ENCODE measurements around the gene BMP6. TPM values are rescaled to one million over a fixed set of nuclear protein-coding genes. Genes with fewer than 3 reads are reported as not detected.

Gene BMP6
- total RNA-seq, 1 donor from 2014 or later = 0.60 TPM

DNA sequence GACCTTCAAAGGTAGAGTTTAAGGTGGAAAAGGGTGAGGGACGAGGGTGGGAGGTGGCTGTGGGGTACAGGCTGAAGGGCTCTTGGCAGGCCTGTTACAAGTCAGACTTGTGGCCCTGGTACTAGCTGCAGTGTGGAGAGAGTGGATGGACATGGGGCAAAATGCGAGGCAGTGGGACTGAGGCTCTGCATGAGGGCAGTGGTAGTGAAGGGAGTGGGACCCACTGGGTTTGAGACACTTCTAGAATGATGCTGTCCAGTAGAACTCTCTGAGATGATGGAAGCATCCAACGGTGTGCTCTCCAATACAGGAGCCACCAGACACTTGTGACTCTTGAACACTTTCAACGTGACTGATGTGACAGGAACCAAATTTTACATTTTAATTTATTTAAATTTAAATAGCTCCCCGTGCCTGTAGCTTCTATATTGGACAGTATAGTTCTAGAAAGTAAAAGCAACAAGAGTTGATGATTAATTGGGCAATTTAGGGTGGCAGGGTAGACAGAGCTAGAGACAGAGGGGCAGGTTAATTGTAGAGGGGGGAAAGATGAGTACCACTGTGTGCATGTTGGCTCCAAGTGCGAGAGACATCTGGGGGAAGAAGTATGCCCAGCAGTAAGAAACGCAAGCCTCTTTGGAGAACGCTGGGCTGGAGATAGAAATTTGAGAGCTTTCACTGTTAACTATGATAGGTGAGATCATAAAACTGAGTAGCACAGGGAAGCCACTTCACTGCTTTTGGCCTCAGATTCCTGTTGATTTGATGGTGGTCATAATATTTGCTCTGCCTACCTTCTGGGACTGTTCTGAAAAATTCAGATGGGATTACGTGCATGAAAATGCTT, 107.2 kb downstream of the BMP6 start:
- ATAC-seq = no peak

DNA sequence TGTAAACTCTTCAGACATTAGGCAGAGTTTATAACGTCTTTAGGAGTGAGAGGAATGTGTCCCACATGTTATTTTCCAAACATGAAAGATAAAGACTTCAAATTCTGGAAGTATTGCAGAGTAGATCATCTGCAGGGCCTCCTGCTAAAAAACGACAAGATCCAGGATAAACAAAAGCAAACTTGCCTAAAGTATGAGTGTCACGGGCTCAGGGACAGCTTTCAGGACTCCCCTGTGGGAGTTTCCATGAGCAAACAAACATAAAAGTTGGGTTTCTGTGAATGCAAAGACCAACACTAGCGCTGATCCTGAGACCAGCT, 107.8 kb downstream of the BMP6 start:
- no peak for ATAC-seq

GRCh38 chr6:7836371-7837026, 110.6 kb downstream of the BMP6 start:
- ATAC-seq = no peak

DNA sequence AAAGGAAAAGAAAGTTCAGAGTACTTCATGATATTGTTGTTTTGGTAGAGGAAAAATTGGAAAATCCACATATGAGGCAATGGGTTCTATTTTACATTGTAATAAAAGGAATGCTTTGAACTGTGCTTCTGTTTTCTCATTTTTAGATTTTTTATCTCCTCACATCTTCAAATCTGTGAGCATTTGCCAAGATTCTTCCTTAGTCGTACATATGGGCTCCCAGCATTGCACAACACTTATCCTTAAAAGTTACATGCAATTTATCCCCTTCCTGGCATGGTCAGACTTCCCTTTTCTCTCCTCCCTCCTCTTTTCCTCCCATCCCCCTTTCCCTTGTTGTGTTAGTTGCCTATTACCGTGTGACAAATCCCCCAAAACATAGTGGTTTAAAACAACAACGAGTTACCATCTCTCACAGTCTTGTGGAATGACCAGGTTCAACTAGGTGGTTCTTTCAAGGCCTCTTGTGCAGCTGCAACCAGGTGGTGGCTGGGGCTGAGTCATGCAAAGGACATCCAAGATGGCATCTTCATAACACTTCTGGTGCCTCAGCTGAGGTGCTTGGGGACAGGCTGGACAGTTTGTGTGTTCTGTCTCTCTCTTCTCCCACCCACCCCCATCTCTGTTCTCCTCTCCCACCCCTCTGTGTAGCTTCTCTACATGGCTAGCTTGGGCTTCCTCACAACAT, 116.0 kb downstream of the BMP6 start:
- ATAC-seq = no peak

GRCh38 chr6:7846966-7847818, 121.3 kb downstream of the BMP6 start:
- no peak for ATAC-seq

- ATAC-seq = no peak
Measured at GRCh38 chr6:7848229-7848628, 122.3 kb downstream of the BMP6 start.

GRCh38 chr6:7851780-7852179, 125.9 kb downstream of the BMP6 start:
- ATAC-seq = no peak

GRCh38 chr6:7859591-7859990, 133.7 kb downstream of the BMP6 start:
- ATAC-seq = no peak

- ATAC-seq = no peak
Measured at GRCh38 chr6:7865781-7866180, 139.9 kb downstream of the BMP6 start.

DNA sequence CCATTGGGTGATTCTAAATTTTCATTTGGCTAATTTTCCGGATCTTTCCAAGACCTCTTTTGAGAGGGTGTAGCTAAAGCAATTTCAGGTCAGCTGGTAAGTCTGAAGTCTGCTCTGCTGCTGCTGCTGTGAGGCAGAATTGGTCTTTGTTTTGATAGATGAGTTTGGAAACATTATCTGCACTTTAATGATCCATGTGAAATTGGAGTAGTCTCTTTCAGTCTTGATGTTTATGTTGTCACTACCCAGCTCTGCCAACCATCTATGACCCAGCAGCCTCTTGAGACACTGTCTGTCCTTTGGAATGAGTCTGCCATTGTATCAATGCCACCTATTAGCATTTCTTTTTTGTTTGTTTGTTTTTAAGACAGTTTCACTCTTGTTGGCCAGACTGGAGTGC, 140.6 kb downstream of the BMP6 start:
- ATAC-seq = no peak

DNA sequence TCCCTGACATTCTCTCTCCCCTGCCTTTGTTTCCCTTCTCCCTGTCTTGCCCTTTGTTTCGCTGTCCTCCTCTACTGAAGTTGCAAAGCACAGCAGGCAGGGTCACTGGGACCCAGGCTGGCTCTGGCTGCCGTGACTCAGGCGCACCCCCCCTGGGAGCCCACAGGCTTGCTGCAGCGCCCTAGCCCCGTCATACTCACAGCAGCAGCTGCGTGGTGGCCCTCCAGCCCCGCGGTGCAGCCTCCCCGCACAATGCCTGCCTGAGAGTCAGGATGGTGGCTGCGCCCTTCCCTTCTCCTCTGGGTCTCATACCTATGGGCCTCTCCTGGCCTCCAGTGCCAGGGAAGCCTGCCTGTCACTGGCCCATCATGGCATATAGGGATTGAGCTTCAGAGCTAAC, 143.0 kb downstream of the BMP6 start:
- peak; percentile 22 for ATAC-seq

DNA sequence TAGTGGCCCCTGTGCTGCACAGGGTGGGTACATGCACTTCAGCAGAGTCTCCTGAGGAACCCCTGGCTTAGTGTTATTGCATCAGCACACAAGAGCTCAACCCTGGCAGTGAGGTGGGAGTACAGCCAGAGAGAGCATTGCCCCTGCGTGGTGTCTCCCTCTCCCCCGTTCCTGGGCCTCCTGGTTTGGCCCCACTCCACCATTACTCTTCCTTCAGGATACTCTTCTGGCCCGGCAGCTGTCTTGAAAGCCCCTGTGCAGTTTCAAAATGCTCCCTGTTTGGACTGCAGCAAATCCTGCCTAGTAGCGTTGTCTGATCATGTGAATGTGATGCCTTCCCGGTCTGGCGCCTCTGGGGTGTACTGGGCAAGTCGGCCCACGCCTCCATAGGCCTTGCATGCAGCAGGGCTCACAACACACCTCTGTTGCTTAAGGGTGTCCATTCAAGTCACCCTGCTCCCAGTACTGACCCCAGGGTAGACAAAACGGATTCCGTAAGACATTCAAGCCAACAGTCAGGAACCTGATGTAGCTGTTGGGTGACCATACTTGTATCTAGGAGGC, 152.6 kb downstream of the BMP6 start:
- ATAC-seq = peak; percentile 56

- no peak for ATAC-seq
Measured at GRCh38 chr6:7879043-7879442, 153.1 kb downstream of the BMP6 start.

DNA sequence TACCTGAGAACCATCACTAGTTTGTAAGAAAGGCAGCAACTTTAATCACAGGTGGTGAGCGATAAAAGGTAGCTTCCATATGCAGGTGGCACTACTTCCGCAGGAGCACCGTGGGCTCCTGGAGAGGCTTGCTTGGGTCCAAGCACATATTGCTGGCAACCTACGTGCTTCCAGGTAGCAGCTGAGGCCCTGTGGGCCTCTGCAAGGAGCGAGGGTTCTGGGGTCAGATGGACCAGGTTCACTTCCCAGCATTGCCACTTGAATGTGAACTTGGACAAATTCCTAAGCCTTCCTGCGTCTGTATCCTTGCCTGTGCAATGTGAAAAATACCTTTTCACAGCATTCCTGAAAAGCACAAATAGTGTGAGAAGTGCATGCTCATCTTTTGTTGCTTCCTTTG, 153.7 kb downstream of the BMP6 start:
- no peak for ATAC-seq

DNA sequence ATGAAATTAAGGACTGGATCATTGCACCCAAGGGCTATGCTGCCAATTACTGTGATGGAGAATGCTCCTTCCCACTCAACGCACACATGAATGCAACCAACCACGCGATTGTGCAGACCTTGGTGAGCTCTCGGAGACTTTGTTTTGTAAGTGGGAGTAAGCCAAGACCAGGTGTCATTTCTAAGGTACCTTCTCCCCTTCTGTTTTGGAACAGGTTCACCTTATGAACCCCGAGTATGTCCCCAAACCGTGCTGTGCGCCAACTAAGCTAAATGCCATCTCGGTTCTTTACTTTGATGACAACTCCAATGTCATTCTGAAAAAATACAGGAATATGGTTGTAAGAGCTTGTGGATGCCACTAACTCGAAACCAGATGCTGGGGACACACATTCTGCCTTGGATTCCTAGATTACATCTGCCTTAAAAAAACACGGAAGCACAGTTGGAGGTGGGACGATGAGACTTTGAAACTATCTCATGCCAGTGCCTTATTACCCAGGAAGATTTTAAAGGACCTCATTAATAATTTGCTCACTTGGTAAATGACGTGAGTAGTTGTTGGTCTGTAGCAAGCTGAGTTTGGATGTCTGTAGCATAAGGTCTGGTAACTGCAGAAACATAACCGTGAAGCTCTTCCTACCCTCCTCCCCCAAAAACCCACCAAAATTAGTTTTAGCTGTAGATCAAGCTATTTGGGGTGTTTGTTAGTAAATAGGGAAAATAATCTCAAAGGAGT, 154.2 kb downstream of the BMP6 start:
- ATAC-seq = no peak

DNA sequence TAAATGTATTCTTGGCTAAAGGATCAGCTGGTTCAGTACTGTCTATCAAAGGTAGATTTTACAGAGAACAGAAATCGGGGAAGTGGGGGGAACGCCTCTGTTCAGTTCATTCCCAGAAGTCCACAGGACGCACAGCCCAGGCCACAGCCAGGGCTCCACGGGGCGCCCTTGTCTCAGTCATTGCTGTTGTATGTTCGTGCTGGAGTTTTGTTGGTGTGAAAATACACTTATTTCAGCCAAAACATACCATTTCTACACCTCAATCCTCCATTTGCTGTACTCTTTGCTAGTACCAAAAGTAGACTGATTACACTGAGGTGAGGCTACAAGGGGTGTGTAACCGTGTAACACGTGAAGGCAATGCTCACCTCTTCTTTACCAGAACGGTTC, 154.8 kb downstream of the BMP6 start:
- no peak for ATAC-seq

- peak; percentile 30 for ATAC-seq
Measured at GRCh38 chr6:7881765-7882500, 156.0 kb downstream of the BMP6 start.

- no peak for ATAC-seq
Measured at GRCh38 chr6:7882505-7883257, 156.8 kb downstream of the BMP6 start.

- no peak for ATAC-seq
Measured at GRCh38 chr6:7883381-7883780, 157.5 kb downstream of the BMP6 start.

GRCh38 chr6:7886132-7886531, 160.2 kb downstream of the BMP6 start:
- ATAC-seq = no peak

All from esophagus mucosa (tissue), 1 donor.